ENCODE measurements around the gene FIBCD1.

The FIBCD1 gene

GRCh38 chr9:130874783-130875182 lies 64.3 kb downstream of the FIBCD1 start:
- DNase-seq, result no peak

GRCh38 chr9:130873966-130874365 lies 65.1 kb downstream of the FIBCD1 start:
- no peak for DNase-seq

- DNase-seq, result no peak
These were observed 66.0 kb downstream of the FIBCD1 start for GRCh38 chr9:130872912-130873503.

GRCh38 chr9:130872508-130872907 lies 66.5 kb downstream of the FIBCD1 start:
- no peak for DNase-seq

GRCh38 chr9:130872093-130872492 lies 67.0 kb downstream of the FIBCD1 start:
- no peak for DNase-seq

GRCh38 chr9:130871395-130872062 lies 67.5 kb downstream of the FIBCD1 start:
- DNase-seq, result no peak

GRCh38 chr9:130870491-130871381 lies 68.3 kb downstream of the FIBCD1 start:
- no peak for DNase-seq

- DNase-seq, result peak; percentile 10
These were observed 69.8 kb downstream of the FIBCD1 start for GRCh38 chr9:130869250-130869649.

GRCh38 chr9:130868230-130868629 lies 70.8 kb downstream of the FIBCD1 start:
- no peak for DNase-seq

- no peak for DNase-seq
These were observed 71.5 kb downstream of the FIBCD1 start for GRCh38 chr9:130867556-130867955.

- peak; percentile 84 for DNase-seq
These were observed 72.5 kb downstream of the FIBCD1 start for GRCh38 chr9:130866474-130866965.

GRCh38 chr9:130865921-130866320 lies 73.1 kb downstream of the FIBCD1 start:
- no peak for DNase-seq

- no peak for DNase-seq
These were observed 74.5 kb downstream of the FIBCD1 start for GRCh38 chr9:130864541-130864940.

GRCh38 chr9:130862747-130863146 lies 76.3 kb downstream of the FIBCD1 start:
- no peak for DNase-seq

GRCh38 chr9:130862217-130862616 lies 76.8 kb downstream of the FIBCD1 start:
- no peak for DNase-seq

- DNase-seq, result no peak
These were observed 77.5 kb downstream of the FIBCD1 start for GRCh38 chr9:130861372-130862180.

GRCh38 chr9:130860458-130861316 lies 78.4 kb downstream of the FIBCD1 start:
- DNase-seq, result no peak

- no peak for DNase-seq
These were observed 80.0 kb downstream of the FIBCD1 start for GRCh38 chr9:130858739-130859705.

GRCh38 chr9:130857864-130858738 lies 80.9 kb downstream of the FIBCD1 start:
- DNase-seq, result no peak

Measured in NCI-H1105 treated with DMSO at 0.1 percent for 48 hours (cell line).